Activated CD8-positive, alpha-beta T cell treated with anti-CD3 and anti-CD28 coated beads, Interleukin-2, amount 10 ng/mL, durations not matched to agents 7 days and 5 days (primary cell): ENCODE data around the gene UBE2L6. TPM values are rescaled to one million over a fixed set of nuclear protein-coding genes. Genes with fewer than 3 reads are reported as not detected.

Experiments used
- total RNA-seq, 2 experiments: library from RNA; stranded (reverse); gene quantifications; one replicate each; pipeline ENCODE4 v1.2.3, GENCODE V29; 2021

Gene UBE2L6
- total RNA-seq, 2 experiments from 2014 or later = 222 to 232 TPM

Other genes with a start within 250 kb of the UBE2L6 start
- gene TNKS1BP1, start 242.7 kb downstream of the UBE2L6 start, total RNA-seq = 10 to 100 TPM; 10.5 to 10.9 TPM
- 100 to 1,000 TPM; 185 to 191 TPM for gene SSRP1, start 231.8 kb downstream of the UBE2L6 start, total RNA-seq
- gene P2RX3, start 229.3 kb downstream of the UBE2L6 start, total RNA-seq = not detected
- gene PRG3, start 186.5 kb downstream of the UBE2L6 start, total RNA-seq = not detected
- under 1 TPM in 1 of 2 experiments, not detected in 1; 0.26 TPM for gene PRG2, start 177.0 kb downstream of the UBE2L6 start, total RNA-seq
- gene SLC43A3, start 140.6 kb downstream of the UBE2L6 start, total RNA-seq = 100 to 1,000 TPM; 103 to 120 TPM
- gene RTN4RL2, start 107.1 kb downstream of the UBE2L6 start, total RNA-seq = under 1 TPM; 0.47 to 0.57 TPM
- 10 to 100 TPM; 26.4 to 28.4 TPM for gene SLC43A1, start 52.0 kb downstream of the UBE2L6 start, total RNA-seq
- gene TIMM10, start 36.9 kb downstream of the UBE2L6 start, total RNA-seq = 10 to 100 TPM; 65.4 to 65.8 TPM
- not detected for gene SMTNL1, start 30.1 kb downstream of the UBE2L6 start, total RNA-seq
- not detected for gene SERPING1, start 30.0 kb upstream of the UBE2L6 start, total RNA-seq
- gene YPEL4, start 82.2 kb upstream of the UBE2L6 start, total RNA-seq = under 1 TPM; 0.11 to 0.13 TPM
- 10 to 100 TPM; 18.9 to 20.5 TPM for gene CLP1, start 90.1 kb upstream of the UBE2L6 start, total RNA-seq
- gene ZDHHC5, start 100.4 kb upstream of the UBE2L6 start, total RNA-seq = 10 to 100 TPM; 77.8 to 82.4 TPM
- 10 to 100 TPM; 13.6 to 14.9 TPM for gene MED19, start 144.5 kb upstream of the UBE2L6 start, total RNA-seq
- gene TMX2, start 144.9 kb upstream of the UBE2L6 start, total RNA-seq = 10 to 100 TPM; 65.0 to 68.7 TPM
- gene SELENOH, start 173.8 kb upstream of the UBE2L6 start, total RNA-seq = 100 to 1,000 TPM; 204 to 210 TPM
- not detected for gene BTBD18, start 184.1 kb upstream of the UBE2L6 start, total RNA-seq
- gene CTNND1, start 194.1 kb upstream of the UBE2L6 start, total RNA-seq = 1 to 10 TPM; 6.8 to 8.4 TPM